WERI-Rb-1 (cell line): ENCODE measurements around the gene RRAS.

Experiments
- DNase-seq: peaks from one replicate; pipeline ENCODE4 v3.0.0-alpha.2; 2020
- H3K27ac ChIP-seq: fragments of 250-450 bp; sonication (Bioruptor Pico); 2 replicates; pipeline ENCODE4 v1.5.1; 2020; ENCODE audit warnings: mild to moderate bottlenecking, moderate library complexity
- H3K27me3 ChIP-seq: fragments of 250-450 bp; sonication (Bioruptor Pico); 2 replicates; pipeline ENCODE4 v1.5.1; 2021; ENCODE audit warnings: mild to moderate bottlenecking, low read depth, moderate library complexity; ENCODE audit not compliant: insufficient read depth, severe bottlenecking
- H3K36me3 ChIP-seq: fragments of 250-450 bp; sonication (Bioruptor Pico); 2 replicates; pipeline ENCODE4 v1.5.1; 2020; ENCODE audit warnings: mild to moderate bottlenecking, moderate library complexity
- H3K4me3 ChIP-seq: 2 replicates; pipeline ENCODE4 v1.5.1; 2011; ENCODE audit warnings: low read depth, mild to moderate bottlenecking, control low read depth, low read length
- H3K9me3 ChIP-seq: fragments of 250-450 bp; sonication (Bioruptor Pico); 2 replicates; pipeline ENCODE4 v1.5.1; 2021; ENCODE audit warnings: mild to moderate bottlenecking, moderate library complexity; ENCODE audit not compliant: severe bottlenecking
- CTCF ChIP-seq: IDR thresholded peaks from 2 replicates; pipeline ENCODE4 v1.5.1; 2011; ENCODE audit warnings: low read depth, mild to moderate bottlenecking, control low read depth, inconsistent platforms, low read length

RRAS gene

GRCh38 chr19:49614096-49614833, 25.7 kb downstream of the RRAS start:
- Histone ChIP-seq H3K36me3 (peaks cover 73% of the 10 kb centered on the region), H3K4me3 (no peak overlapping the region), H3K9me3 (no peaks in the 10 kb centered on the region), H3K27me3 (no peaks in the 10 kb centered on the region), H3K27ac (peak overlapping the region; percentile 2)
- TF ChIP-seq CTCF: no peak
- no peak for DNase-seq

DNA sequence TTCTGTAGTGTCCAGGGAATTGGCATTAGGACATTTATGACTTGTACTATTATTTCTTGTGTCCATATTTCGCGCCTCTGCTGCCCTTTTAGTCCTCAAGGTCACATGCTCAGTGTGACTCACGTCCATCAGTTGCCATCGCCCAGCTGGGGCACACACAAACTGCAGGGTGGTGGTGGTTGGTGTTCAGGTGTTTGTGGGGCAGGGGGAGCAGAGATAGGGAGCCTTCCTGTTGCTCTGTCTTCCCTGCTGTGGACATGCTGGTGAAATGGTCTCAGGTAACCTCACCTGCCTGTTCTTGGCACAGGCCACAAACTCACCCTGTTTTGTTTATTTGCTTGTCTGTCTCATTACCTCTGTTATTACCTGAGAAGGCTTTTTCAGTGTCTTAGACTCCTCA, 26.6 kb downstream of the RRAS start:
- Histone ChIP-seq H3K27ac (no peak overlapping the region), H3K4me3 (no peak overlapping the region), H3K9me3 (no peaks in the 10 kb centered on the region), H3K36me3 (peaks cover 75% of the 10 kb centered on the region), H3K27me3 (no peaks in the 10 kb centered on the region)
- no peak for TF ChIP-seq CTCF
- DNase-seq: no peak

GRCh38 chr19:49609499-49610092, 30.3 kb downstream of the RRAS start:
- H3K36me3 ChIP-seq: peaks cover 70% of the 10 kb centered on the region
- no peak for TF ChIP-seq CTCF

DNA sequence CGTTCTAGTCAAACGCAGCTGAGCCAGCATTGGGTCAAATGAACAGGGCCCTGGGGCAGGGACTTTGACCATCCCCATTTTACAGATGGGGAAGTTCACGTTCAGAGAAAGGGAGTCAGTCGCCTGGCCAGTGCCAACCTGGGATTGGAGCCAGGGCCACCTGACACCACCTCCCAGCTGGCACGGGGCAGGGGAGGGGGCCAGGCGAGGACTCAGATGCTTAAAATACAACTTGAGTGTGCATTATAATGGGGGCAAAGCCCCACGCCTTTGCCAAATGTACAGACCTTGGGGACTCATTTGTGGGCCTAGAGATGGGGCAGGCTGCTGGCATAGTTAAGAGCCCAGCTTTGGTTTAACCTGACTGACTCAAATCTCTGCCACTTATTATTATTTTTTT, 34.3 kb downstream of the RRAS start:
- Histone ChIP-seq H3K4me3 (no peak overlapping the region), H3K36me3 (peaks cover 81% of the 10 kb centered on the region), H3K27ac (no peak overlapping the region), H3K9me3 (no peaks in the 10 kb centered on the region), H3K27me3 (no peaks in the 10 kb centered on the region)
- no peak for TF ChIP-seq CTCF
- no peak for DNase-seq

More at GRCh38 chr19:49609499-49610092, 30.3 kb downstream of the RRAS start:
- Histone ChIP-seq H3K27me3 (no peaks in the 10 kb centered on the region), H3K4me3 (no peak overlapping the region), H3K27ac (no peak overlapping the region), H3K9me3 (no peaks in the 10 kb centered on the region)
- no peak for DNase-seq

GRCh38 chr19:49602806-49603205, 37.1 kb downstream of the RRAS start:
- Histone ChIP-seq H3K4me3 (no peak overlapping the region), H3K27ac (no peak overlapping the region), H3K27me3 (no peaks in the 10 kb centered on the region), H3K36me3 (peaks cover 85% of the 10 kb centered on the region), H3K9me3 (no peaks in the 10 kb centered on the region)
- no peak for TF ChIP-seq CTCF
- no peak for DNase-seq
